Activated CD8-positive, alpha-beta memory T cell treated with anti-CD3 and anti-CD28 coated beads, Interleukin-2, amount 10 ng/mL, durations not matched to agents 7 days and 5 days (primary cell): ENCODE measurements around the gene TXK. TPM values are rescaled to one million over a fixed set of nuclear protein-coding genes. Genes with fewer than 3 reads are reported as not detected.
A peak's percentile ranks its signal among the peaks of the same experiment; 100 is the strongest.
"Not testable (repeated sequence)": the region's sequence is repeated elsewhere in the genome, so short reads cannot be mapped to it uniquely, and the experiment has no call there.

Experiments used
- ATAC-seq: fragments of 150-1000 bp; cut with Tn5 transposase; one replicate; pipeline ENCODE4 v1.10.0; 2021; ENCODE audit warnings: moderate library complexity
- CTCF ChIA-PET: fragments of 350-600 bp; sonication (Branson Sonifier 250); formaldehyde crosslinking; loops from one replicate; lab custom pipeline; 2021; ENCODE audit warnings: antibody characterized with exemption; lab: Charles Lee
- DNase-seq: peaks from one replicate; pipeline ENCODE4 v3.0.0-alpha.2; 2020
- H3K27ac Mint-ChIP-seq: one replicate; pipeline ENCODE4 v1.8.0; 2021; ENCODE audit warnings: mild to moderate bottlenecking, mixed read lengths
- H3K27me3 Mint-ChIP-seq: one replicate; pipeline ENCODE4 v1.8.0; 2021; ENCODE audit warnings: mixed read lengths
- H3K36me3 Mint-ChIP-seq: one replicate; pipeline ENCODE4 v1.8.0; 2021; ENCODE audit warnings: mild to moderate bottlenecking, mixed read lengths
- H3K4me1 Mint-ChIP-seq: one replicate; pipeline ENCODE4 v1.8.0; 2021; ENCODE audit warnings: mixed read lengths
- H3K4me3 Mint-ChIP-seq: one replicate; pipeline ENCODE4 v1.8.0; 2021; ENCODE audit warnings: mild to moderate bottlenecking, moderate library complexity, mixed read lengths
- H3K9me3 Mint-ChIP-seq: one replicate; pipeline ENCODE4 v1.8.0; 2022; ENCODE audit warnings: low read depth, mixed read lengths
- total RNA-seq, 2 experiments: library from RNA; stranded (reverse); gene quantifications; one replicate each; pipeline ENCODE4 v1.2.3, GENCODE V29; 2021

TXK gene
- total RNA-seq = 10 to 100 TPM; 21.2 to 24.0 TPM

- CTCF ChIA-PET = interaction anchor here (1.3 to 2.6 kb wide), 3 partner anchors 12 to 141 kb away, joined by 3 to 15 read pairs (median 4); no protein-coding TSS in a partner anchor
- H3K36me3 Mint-ChIP-seq = peaks cover 17% of the 10 kb centered on the region
- peak within 1 kb of the TSS; percentile 84 for H3K27ac Mint-ChIP-seq
- peak; percentile 46 for DNase-seq
- H3K4me1 Mint-ChIP-seq = peaks cover 80% of the 10 kb centered on the region
- peak; percentile 24 for ATAC-seq
- H3K9me3 Mint-ChIP-seq = no peaks in the 10 kb centered on the region
- no peaks in the 10 kb centered on the region for H3K27me3 Mint-ChIP-seq
- peak within 1 kb of the TSS; percentile 73 for H3K4me3 Mint-ChIP-seq
These were observed at the start of gene TXK for GRCh38 chr4:48134081-48134480. TSS of gene TXK (minus strand) at chr4:48134250. CDS start at chr4:48134170, 80 bp downstream.

GRCh38 chr4:48180234-48180633, 46.2 kb upstream of the TXK start:
- Mint-ChIP-seq H3K4me1 (peaks cover 15% of the 10 kb centered on the region), H3K4me3 (no peak overlapping the region)
- no peak for ATAC-seq

GRCh38 chr4:48178931-48179330, 44.9 kb upstream of the TXK start:
- Mint-ChIP-seq H3K9me3 (no peaks in the 10 kb centered on the region), H3K27ac (no peak overlapping the region), H3K27me3 (no peaks in the 10 kb centered on the region), H3K4me3 (no peak overlapping the region), H3K4me1 (peaks cover 18% of the 10 kb centered on the region), H3K36me3 (peaks cover 5% of the 10 kb centered on the region)
- no peak for ATAC-seq
- no peak for DNase-seq
- CTCF ChIA-PET = no interaction called here

More at GRCh38 chr4:48180234-48180633, 46.2 kb upstream of the TXK start:
- H3K27ac Mint-ChIP-seq = no peak overlapping the region
- H3K36me3 Mint-ChIP-seq = peaks cover 5% of the 10 kb centered on the region
- CTCF ChIA-PET = no interaction called here
- no peak for DNase-seq
- no peaks in the 10 kb centered on the region for H3K27me3 Mint-ChIP-seq
- H3K9me3 Mint-ChIP-seq = no peaks in the 10 kb centered on the region

GRCh38 chr4:48175806-48176205, 41.8 kb upstream of the TXK start:
- peaks cover 5% of the 10 kb centered on the region for H3K36me3 Mint-ChIP-seq
- no peak overlapping the region for H3K27ac Mint-ChIP-seq
- DNase-seq = no peak
- no peak overlapping the region for H3K4me3 Mint-ChIP-seq
- no peaks in the 10 kb centered on the region for H3K27me3 Mint-ChIP-seq
- H3K4me1 Mint-ChIP-seq = peaks cover 25% of the 10 kb centered on the region
- ATAC-seq = no peak
- no peaks in the 10 kb centered on the region for H3K9me3 Mint-ChIP-seq
- CTCF ChIA-PET = no interaction called here

- DNase-seq (no peak), ATAC-seq (no peak)
- peaks cover 7% of the 10 kb centered on the region for H3K36me3 Mint-ChIP-seq
- peaks cover 20% of the 10 kb centered on the region for H3K4me1 Mint-ChIP-seq
- no peak overlapping the region for H3K27ac Mint-ChIP-seq
- CTCF ChIA-PET = interaction anchor here (0.7 kb wide), 1 partner anchor 34 kb away, joined by 3 read pairs; no protein-coding TSS in a partner anchor
- no peaks in the 10 kb centered on the region for H3K27me3 Mint-ChIP-seq
- no peak overlapping the region for H3K4me3 Mint-ChIP-seq
- no peaks in the 10 kb centered on the region for H3K9me3 Mint-ChIP-seq
These were observed 41.3 kb upstream of the TXK start for GRCh38 chr4:48175328-48175727.

- Mint-ChIP-seq H3K36me3 (peaks cover 12% of the 10 kb centered on the region), H3K4me1 (peaks cover 17% of the 10 kb centered on the region)
- ATAC-seq = no peak
These were observed 39.3 kb upstream of the TXK start for GRCh38 chr4:48173056-48173991.

GRCh38 chr4:48172651-48173050, 38.6 kb upstream of the TXK start:
- Mint-ChIP-seq H3K27me3 (no peaks in the 10 kb centered on the region), H3K4me3 (no peak overlapping the region), H3K27ac (no peak overlapping the region), H3K9me3 (no peaks in the 10 kb centered on the region), H3K36me3 (peaks cover 16% of the 10 kb centered on the region), H3K4me1 (peaks cover 22% of the 10 kb centered on the region)
- DNase-seq (no peak), ATAC-seq (no peak)
- CTCF ChIA-PET = no interaction called here

More at GRCh38 chr4:48173056-48173991, 39.3 kb upstream of the TXK start:
- no peak overlapping the region for H3K4me3 Mint-ChIP-seq
- H3K27ac Mint-ChIP-seq = no peak overlapping the region
- DNase-seq = no peak
- H3K9me3 Mint-ChIP-seq = no peaks in the 10 kb centered on the region
- H3K27me3 Mint-ChIP-seq = no peaks in the 10 kb centered on the region
- CTCF ChIA-PET = no interaction called here

- no peak overlapping the region for H3K4me3 Mint-ChIP-seq
- no peak for DNase-seq
- peaks cover 15% of the 10 kb centered on the region for H3K4me1 Mint-ChIP-seq
- H3K9me3 Mint-ChIP-seq = no peaks in the 10 kb centered on the region
- CTCF ChIA-PET = no interaction called here
- ATAC-seq = no peak
- H3K36me3 Mint-ChIP-seq = peaks cover 24% of the 10 kb centered on the region
- H3K27me3 Mint-ChIP-seq = no peaks in the 10 kb centered on the region
- H3K27ac Mint-ChIP-seq = no peak overlapping the region
These were observed 35.6 kb upstream of the TXK start for GRCh38 chr4:48169636-48170035.

- Mint-ChIP-seq H3K4me1 (peaks cover 7% of the 10 kb centered on the region), H3K9me3 (no peaks in the 10 kb centered on the region), H3K4me3 (no peak overlapping the region), H3K36me3 (peaks cover 26% of the 10 kb centered on the region), H3K27me3 (no peaks in the 10 kb centered on the region), H3K27ac (no peak overlapping the region)
- DNase-seq (no peak), ATAC-seq (no peak)
- CTCF ChIA-PET = no interaction called here
These were observed 33.7 kb upstream of the TXK start for GRCh38 chr4:48167538-48168263.

GRCh38 chr4:48164561-48164960, 30.5 kb upstream of the TXK start:
- Mint-ChIP-seq H3K4me1 (peaks cover 16% of the 10 kb centered on the region), H3K36me3 (peaks cover 26% of the 10 kb centered on the region)
- H3K27me3 Mint-ChIP-seq, H3K4me3 Mint-ChIP-seq, DNase-seq, ATAC-seq, CTCF ChIA-PET, H3K27ac Mint-ChIP-seq, H3K9me3 Mint-ChIP-seq: not testable (repeated sequence)

GRCh38 chr4:48163746-48164145, 29.7 kb upstream of the TXK start:
- Mint-ChIP-seq H3K9me3 (peaks cover 2% of the 10 kb centered on the region), H3K4me3 (no peak overlapping the region), H3K4me1 (peaks cover 16% of the 10 kb centered on the region), H3K27ac (no peak overlapping the region), H3K36me3 (peaks cover 28% of the 10 kb centered on the region), H3K27me3 (no peaks in the 10 kb centered on the region)
- DNase-seq (no peak), ATAC-seq (no peak)
- CTCF ChIA-PET = no interaction called here

- Mint-ChIP-seq H3K4me1 (peaks cover 9% of the 10 kb centered on the region), H3K9me3 (peaks cover 2% of the 10 kb centered on the region), H3K36me3 (peaks cover 27% of the 10 kb centered on the region), H3K27me3 (no peaks in the 10 kb centered on the region), H3K27ac (no peak overlapping the region), H3K4me3 (no peak overlapping the region)
- CTCF ChIA-PET = no interaction called here
- DNase-seq (no peak), ATAC-seq (no peak)
These were observed 28.1 kb upstream of the TXK start for GRCh38 chr4:48162162-48162561.

GRCh38 chr4:48157271-48157670, 23.2 kb upstream of the TXK start:
- no peak overlapping the region for H3K27ac Mint-ChIP-seq
- no peaks in the 10 kb centered on the region for H3K27me3 Mint-ChIP-seq
- ATAC-seq (no peak), DNase-seq (no peak)
- no peak overlapping the region for H3K4me3 Mint-ChIP-seq
- H3K4me1 Mint-ChIP-seq = peaks cover 6% of the 10 kb centered on the region
- peaks cover 52% of the 10 kb centered on the region for H3K36me3 Mint-ChIP-seq
- H3K9me3 Mint-ChIP-seq = peaks cover 10% of the 10 kb centered on the region
- CTCF ChIA-PET = no interaction called here
